ENCODE results near the gene ENO2. TPM values are rescaled to one million over a fixed set of nuclear protein-coding genes. Genes with fewer than 3 reads are reported as not detected.

Gene ENO2
- total RNA-seq, 2 donors from 2014 or later, result 104 to 139 TPM

- Histone ChIP-seq H3K27ac (ENCODE audit: low read depth, low read length) (no peak overlapping the region), H3K9ac (ENCODE audit: extremely low read depth, low read length, poor library complexity, severe bottlenecking) (no peak overlapping the region), H3K27me3 (ENCODE audit: control insufficient read depth, insufficient read depth, low read length, poor library complexity, severe bottlenecking) (no peaks in the 10 kb centered on the region), H3K36me3 (ENCODE audit: control insufficient read depth, insufficient read depth, low read length) (peaks cover 6% of the 10 kb centered on the region), H3K4me1 (ENCODE audit: control insufficient read depth, insufficient read depth, low read length) (peaks cover 6% of the 10 kb centered on the region), H3K4me3 (ENCODE audit: low read length) (no peak overlapping the region), H3K9me3 (ENCODE audit: control insufficient read depth, low read length) (no peaks in the 10 kb centered on the region)
- 92 to 96% methylated on average over 4 to 9 of the region's 10 CpGs for WGBS, 2 experiments (ENCODE audit: insufficient coverage in 1 of 2, insufficient read length in 1 of 2)
- Mint-ChIP-seq H3K27ac (no peak overlapping the region), H3K27me3 (ENCODE audit: insufficient read depth) (no peaks in the 10 kb centered on the region), H3K36me3 (ENCODE audit: low read depth) (peaks cover 23% of the 10 kb centered on the region), H3K9me3 (no peaks in the 10 kb centered on the region), H3K4me3 (no peak overlapping the region), H3K4me1 (peaks cover 39% of the 10 kb centered on the region)
- TF ChIP-seq CTCF (conservative IDR thresholded peaks at IDR 0.05), result no peak
- no peak for DNase-seq
These were observed 8.8 kb downstream of the ENO2 start for GRCh38 chr12:6923003-6923732.

GRCh38 chr12:6923851-6924250 is 9.5 kb downstream of the ENO2 start:
- H3K4me1 Mint-ChIP-seq, result peaks cover 39% of the 10 kb centered on the region

GRCh38 chr12:6925239-6925539 is 10.8 kb downstream of the ENO2 start:
- 20 to 86% methylated on average over 1 of the region's 1 CpG for WGBS, 2 experiments (ENCODE audit: insufficient coverage in 1 of 2, insufficient read length in 1 of 2)
- Histone ChIP-seq H3K4me1 (ENCODE audit: control insufficient read depth, insufficient read depth, low read length) (peaks cover 9% of the 10 kb centered on the region), H3K27ac (ENCODE audit: low read depth, low read length) (peak overlapping the region; percentile 94), H3K9ac (ENCODE audit: extremely low read depth, low read length, poor library complexity, severe bottlenecking) (no peak overlapping the region), H3K4me3 (ENCODE audit: low read length) (peak overlapping the region; percentile 84), H3K9me3 (ENCODE audit: control insufficient read depth, low read length) (no peaks in the 10 kb centered on the region), H3K36me3 (ENCODE audit: control insufficient read depth, insufficient read depth, low read length) (no peaks in the 10 kb centered on the region), H3K27me3 (ENCODE audit: control insufficient read depth, insufficient read depth, low read length, poor library complexity, severe bottlenecking) (no peaks in the 10 kb centered on the region)
- no peak for DNase-seq
- H3K9me3 Mint-ChIP-seq, result no peaks in the 10 kb centered on the region
- TF ChIP-seq CTCF (conservative IDR thresholded peaks at IDR 0.05), result no peak
- H3K27me3 Mint-ChIP-seq (ENCODE audit: insufficient read depth), result no peaks in the 10 kb centered on the region
- H3K4me3 Mint-ChIP-seq, result peak overlapping the region; percentile 98
- H3K27ac Mint-ChIP-seq, result peak overlapping the region; percentile 95
- H3K36me3 Mint-ChIP-seq (ENCODE audit: low read depth), result peaks cover 9% of the 10 kb centered on the region
- peaks cover 46% of the 10 kb centered on the region for H3K4me1 Mint-ChIP-seq

More at GRCh38 chr12:6923851-6924250, 9.5 kb downstream of the ENO2 start:
- Histone ChIP-seq H3K4me3 (ENCODE audit: low read length) (no peak overlapping the region), H3K27ac (ENCODE audit: low read depth, low read length) (no peak overlapping the region), H3K36me3 (ENCODE audit: control insufficient read depth, insufficient read depth, low read length) (peaks cover 6% of the 10 kb centered on the region), H3K4me1 (ENCODE audit: control insufficient read depth, insufficient read depth, low read length) (peaks cover 6% of the 10 kb centered on the region), H3K9ac (ENCODE audit: extremely low read depth, low read length, poor library complexity, severe bottlenecking) (no peak overlapping the region), H3K27me3 (ENCODE audit: control insufficient read depth, insufficient read depth, low read length, poor library complexity, severe bottlenecking) (no peaks in the 10 kb centered on the region), H3K9me3 (ENCODE audit: control insufficient read depth, low read length) (no peaks in the 10 kb centered on the region)
- DNase-seq, result no peak
- no peaks in the 10 kb centered on the region for H3K9me3 Mint-ChIP-seq
- H3K27ac Mint-ChIP-seq, result no peak overlapping the region
- no peak overlapping the region for H3K4me3 Mint-ChIP-seq
- WGBS, 2 experiments (ENCODE audit: insufficient coverage in 1 of 2, insufficient read length in 1 of 2), result 80 to 85% methylated on average over 5 to 6 of the region's 6 CpGs
- peaks cover 20% of the 10 kb centered on the region for H3K36me3 Mint-ChIP-seq (ENCODE audit: low read depth)
- TF ChIP-seq CTCF (conservative IDR thresholded peaks at IDR 0.05), result no peak
- no peaks in the 10 kb centered on the region for H3K27me3 Mint-ChIP-seq (ENCODE audit: insufficient read depth)

Data from endodermal cell (in vitro differentiated cells).